Activated effector memory CD4-positive, alpha-beta T cell treated with anti-CD3 and anti-CD28 coated beads, Interleukin-2, amount 50 U/mL, for 16 hours (primary cell): ENCODE measurements around the gene HES4.
"Not testable (repeated sequence)": the region's sequence is repeated elsewhere in the genome, so short reads cannot be mapped to it uniquely, and the experiment has no call there.

Experiments used
- DNase-seq: peaks from one replicate; pipeline ENCODE4 v3.0.0-alpha.2; 2020

HES4 gene

GRCh38 chr1:1017397-1018320 lies 17.8 kb upstream of the HES4 start:
- not testable (repeated sequence) for DNase-seq

- DNase-seq: no peak
These were observed 15.1 kb upstream of the HES4 start for GRCh38 chr1:1014799-1015681.

- peak; percentile 81 for DNase-seq
These were observed 14.2 kb upstream of the HES4 start for GRCh38 chr1:1013922-1014648.

- peak; percentile 95 for DNase-seq
These were observed 13.4 kb upstream of the HES4 start, which contains the start of gene ISG15 for GRCh38 chr1:1013105-1013921. ISG15 (plus strand) TSS chr1:1013497; CDS start chr1:1013574, 77 bp downstream.

- not testable (repeated sequence) for DNase-seq
These were observed 12.8 kb upstream of the HES4 start for GRCh38 chr1:1012736-1013104.

GRCh38 chr1:1011396-1011949 lies 11.6 kb upstream of the HES4 start:
- DNase-seq: no peak

- DNase-seq: not testable (repeated sequence)
These were observed 10.2 kb upstream of the HES4 start for GRCh38 chr1:1010131-1010530.

GRCh38 chr1:1006305-1007159 lies 6.6 kb upstream of the HES4 start:
- no peak for DNase-seq

GRCh38 chr1:1005774-1006304 lies 5.9 kb upstream of the HES4 start:
- DNase-seq: no peak

- no peak for DNase-seq
These were observed 5.1 kb upstream of the HES4 start for GRCh38 chr1:1004780-1005697.

- no peak for DNase-seq
These were observed 4.5 kb upstream of the HES4 start for GRCh38 chr1:1004420-1004779.

GRCh38 chr1:1003618-1004419 lies 3.9 kb upstream of the HES4 start:
- no peak for DNase-seq

- DNase-seq: no peak
These were observed 1.3 kb upstream of the HES4 start for GRCh38 chr1:1001057-1001783.

GRCh38 chr1:1000357-1001056 lies 610 bp upstream of the HES4 start:
- peak; percentile 88 for DNase-seq

- no peak for DNase-seq
These were observed 737 bp downstream of the HES4 start for GRCh38 chr1:998995-999724.

- no peak for DNase-seq
These were observed 1.2 kb downstream of the HES4 start for GRCh38 chr1:998745-998994.
